ENCODE results near the gene ARAP3. TPM values are rescaled to one million over a fixed set of nuclear protein-coding genes. Genes with fewer than 3 reads are reported as not detected.

Gene ARAP3
- total RNA-seq, 1 donor from 2014 or later, result 6.2 TPM

DNA sequence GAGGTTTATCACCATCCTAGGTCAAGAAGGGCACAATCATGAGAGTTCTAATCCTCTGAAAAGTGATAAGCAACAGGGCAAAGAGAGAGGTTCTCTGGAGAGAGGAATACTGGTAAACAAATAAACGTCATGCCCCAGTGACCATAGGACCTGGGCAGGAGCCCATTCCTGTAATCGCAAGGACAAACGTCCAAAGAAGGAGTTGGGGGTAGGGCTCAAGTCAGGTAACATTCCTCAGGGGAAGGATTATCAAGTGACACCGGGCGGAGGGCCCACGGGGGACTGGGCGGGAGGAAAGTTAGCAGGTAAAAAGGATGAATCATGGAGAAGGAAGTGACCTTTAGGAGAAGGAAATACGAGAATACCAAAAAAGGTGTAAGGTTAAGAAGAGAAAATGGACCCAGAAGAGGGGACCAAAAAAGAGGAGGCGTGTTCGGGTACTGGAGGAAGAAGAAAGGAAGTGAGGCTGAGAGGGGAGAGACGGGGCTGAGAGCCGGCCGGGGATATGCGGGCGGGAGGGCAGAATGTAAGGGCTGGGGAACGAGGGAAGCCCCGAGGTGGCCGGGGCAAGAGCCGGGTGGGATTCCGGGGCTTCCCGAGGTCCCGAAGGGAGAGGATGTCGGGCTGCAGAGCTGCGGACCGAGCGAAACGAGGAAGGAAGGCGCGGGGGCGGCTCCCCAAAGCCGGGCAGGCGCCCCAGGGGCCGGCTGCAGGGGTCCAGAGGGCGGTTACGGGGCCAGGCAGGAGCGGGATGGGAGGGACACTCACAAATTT is 63.8 kb downstream of the ARAP3 start:
- Mint-ChIP-seq H3K4me3 (ENCODE audit: low read depth) (peak overlapping the region; percentile 99), H3K4me1 (ENCODE audit: low read depth) (peaks cover 30% of the 10 kb centered on the region), H3K27me3 (no peaks in the 10 kb centered on the region), H3K36me3 (ENCODE audit: insufficient read depth) (peaks cover 3% of the 10 kb centered on the region), H3K27ac (peak overlapping the region; percentile 98), H3K9me3 (ENCODE audit: low read depth) (no peaks in the 10 kb centered on the region)
- DNase-seq (ENCODE audit: low spot score, unreplicated experiment), result peak; percentile 39
- TF ChIP-seq, protein P1, sequence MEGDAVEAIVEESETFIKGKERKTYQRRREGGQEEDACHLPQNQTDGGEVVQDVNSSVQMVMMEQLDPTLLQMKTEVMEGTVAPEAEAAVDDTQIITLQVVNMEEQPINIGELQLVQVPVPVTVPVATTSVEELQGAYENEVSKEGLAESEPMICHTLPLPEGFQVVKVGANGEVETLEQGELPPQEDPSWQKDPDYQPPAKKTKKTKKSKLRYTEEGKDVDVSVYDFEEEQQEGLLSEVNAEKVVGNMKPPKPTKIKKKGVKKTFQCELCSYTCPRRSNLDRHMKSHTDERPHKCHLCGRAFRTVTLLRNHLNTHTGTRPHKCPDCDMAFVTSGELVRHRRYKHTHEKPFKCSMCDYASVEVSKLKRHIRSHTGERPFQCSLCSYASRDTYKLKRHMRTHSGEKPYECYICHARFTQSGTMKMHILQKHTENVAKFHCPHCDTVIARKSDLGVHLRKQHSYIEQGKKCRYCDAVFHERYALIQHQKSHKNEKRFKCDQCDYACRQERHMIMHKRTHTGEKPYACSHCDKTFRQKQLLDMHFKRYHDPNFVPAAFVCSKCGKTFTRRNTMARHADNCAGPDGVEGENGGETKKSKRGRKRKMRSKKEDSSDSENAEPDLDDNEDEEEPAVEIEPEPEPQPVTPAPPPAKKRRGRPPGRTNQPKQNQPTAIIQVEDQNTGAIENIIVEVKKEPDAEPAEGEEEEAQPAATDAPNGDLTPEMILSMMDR (IDR thresholded peaks at IDR 0.05; ENCODE audit: unreplicated experiment), result no peak

DNA sequence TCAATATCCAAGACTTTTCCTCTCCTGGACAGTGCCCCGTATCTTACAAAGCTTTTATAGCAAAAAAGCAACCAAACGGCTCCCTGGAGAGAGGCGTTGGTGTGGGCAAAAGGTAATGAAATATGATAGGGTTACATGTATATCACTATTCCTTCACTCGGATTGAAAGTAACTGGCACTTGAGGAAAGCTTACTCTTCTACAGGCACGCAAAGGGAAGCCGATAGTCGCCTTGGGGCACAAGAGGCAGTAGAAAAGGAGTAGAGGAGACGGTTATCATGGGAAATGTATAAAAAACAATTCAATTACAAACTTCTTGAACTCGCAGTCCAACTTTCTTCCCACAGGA is 64.4 kb downstream of the ARAP3 start:
- Mint-ChIP-seq H3K9me3 (ENCODE audit: low read depth) (no peaks in the 10 kb centered on the region), H3K27ac (peak overlapping the region; percentile 98), H3K27me3 (no peaks in the 10 kb centered on the region), H3K36me3 (ENCODE audit: insufficient read depth) (peaks cover 3% of the 10 kb centered on the region), H3K4me3 (ENCODE audit: low read depth) (peak overlapping the region; percentile 99), H3K4me1 (ENCODE audit: low read depth) (peaks cover 34% of the 10 kb centered on the region)
- DNase-seq (ENCODE audit: low spot score, unreplicated experiment), result no peak
- TF ChIP-seq, protein P1 (IDR thresholded peaks at IDR 0.05; ENCODE audit: unreplicated experiment), result no peak

DNA sequence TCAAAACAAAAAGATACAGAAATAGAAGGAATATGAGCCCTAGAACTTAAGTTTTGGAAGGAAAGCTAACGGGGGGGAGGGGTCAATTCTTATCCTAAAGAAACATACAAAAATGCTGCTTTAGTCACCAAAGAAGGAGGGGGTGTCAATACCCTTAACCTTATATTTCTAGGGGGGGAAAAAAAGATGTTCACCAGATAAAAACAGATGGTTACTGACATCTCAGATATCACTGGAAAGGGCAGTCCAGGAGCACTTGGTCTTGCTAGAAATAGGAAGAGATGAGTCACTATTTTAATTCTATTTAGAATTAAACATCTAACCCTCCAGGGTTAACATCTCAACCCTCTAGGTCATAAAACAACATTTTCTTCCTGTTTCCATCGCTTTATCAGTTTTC is 64.9 kb downstream of the ARAP3 start:
- Mint-ChIP-seq H3K36me3 (ENCODE audit: insufficient read depth) (peaks cover 3% of the 10 kb centered on the region), H3K27me3 (no peaks in the 10 kb centered on the region), H3K27ac (peak overlapping the region; percentile 98), H3K4me1 (ENCODE audit: low read depth) (peaks cover 34% of the 10 kb centered on the region), H3K4me3 (ENCODE audit: low read depth) (peak overlapping the region; percentile 99), H3K9me3 (ENCODE audit: low read depth) (no peaks in the 10 kb centered on the region)
- DNase-seq (ENCODE audit: low spot score, unreplicated experiment), result no peak
- TF ChIP-seq, protein P1 (IDR thresholded peaks at IDR 0.05; ENCODE audit: unreplicated experiment), result no peak

DNA sequence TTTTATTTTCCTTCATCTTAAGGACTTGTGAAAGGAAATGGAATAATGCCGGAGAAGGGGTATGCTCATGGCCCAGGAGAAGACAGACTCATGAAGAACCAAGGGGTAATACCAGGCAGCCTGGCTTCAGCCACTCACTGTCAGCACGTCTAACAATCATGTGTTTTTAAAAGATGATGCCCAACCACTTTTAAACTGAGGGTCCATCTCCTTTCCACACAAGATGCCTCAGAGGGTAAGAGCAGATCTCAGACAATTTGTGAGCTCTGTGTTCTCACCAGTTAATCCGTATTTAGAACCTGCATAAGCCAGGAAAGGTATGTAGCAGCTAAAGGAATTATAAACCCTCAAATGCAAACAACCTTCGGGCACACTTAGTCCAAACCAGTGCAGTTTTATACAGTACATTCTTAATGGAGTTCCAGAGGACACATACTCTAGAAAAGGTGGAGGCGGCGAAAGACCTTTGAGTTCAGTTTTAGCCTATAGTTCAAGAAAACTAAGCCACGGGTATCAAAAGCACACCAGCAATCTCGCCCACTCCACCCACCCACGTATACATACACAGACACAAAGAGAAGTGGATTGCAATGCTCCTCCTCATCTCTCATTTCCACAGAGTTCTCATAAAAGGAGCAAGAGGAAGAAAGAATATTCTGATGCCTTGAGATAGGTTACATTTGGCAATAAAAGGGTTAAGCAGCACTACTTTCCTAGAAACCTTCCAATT is 65.9 kb downstream of the ARAP3 start:
- peak overlapping the region; percentile 89 for H3K27ac Mint-ChIP-seq
- DNase-seq (ENCODE audit: low spot score, unreplicated experiment), result no peak
- TF ChIP-seq, protein P1 (IDR thresholded peaks at IDR 0.05; ENCODE audit: unreplicated experiment), result no peak
- no peaks in the 10 kb centered on the region for H3K27me3 Mint-ChIP-seq
- no peaks in the 10 kb centered on the region for H3K9me3 Mint-ChIP-seq (ENCODE audit: low read depth)
- H3K4me3 Mint-ChIP-seq (ENCODE audit: low read depth), result peak overlapping the region; percentile 99
- peaks cover 34% of the 10 kb centered on the region for H3K4me1 Mint-ChIP-seq (ENCODE audit: low read depth)
- H3K36me3 Mint-ChIP-seq (ENCODE audit: insufficient read depth), result peaks cover 2% of the 10 kb centered on the region

DNA sequence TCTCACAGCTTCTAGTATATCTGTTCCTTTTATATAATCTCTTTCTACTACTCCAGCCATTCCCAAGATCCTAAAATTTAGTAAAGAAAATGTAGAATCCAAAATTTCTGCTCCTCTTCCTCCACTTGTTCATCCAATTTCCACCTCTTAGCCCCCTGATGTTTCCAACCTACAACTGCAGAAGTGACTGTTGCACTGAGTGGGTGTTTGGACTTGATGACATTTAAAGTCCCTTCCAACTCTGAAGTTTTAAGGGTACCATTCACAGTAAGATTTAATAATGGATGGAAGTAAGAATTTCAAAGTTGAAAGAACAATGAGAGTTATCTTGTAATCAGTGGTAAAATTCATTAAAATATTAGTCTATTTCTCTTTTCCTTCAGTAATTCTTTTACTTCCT is 68.7 kb downstream of the ARAP3 start:
- no peak overlapping the region for H3K27ac Mint-ChIP-seq
- no peak overlapping the region for H3K4me3 Mint-ChIP-seq (ENCODE audit: low read depth)
- H3K4me1 Mint-ChIP-seq (ENCODE audit: low read depth), result peaks cover 44% of the 10 kb centered on the region
- no peaks in the 10 kb centered on the region for H3K27me3 Mint-ChIP-seq
- no peaks in the 10 kb centered on the region for H3K9me3 Mint-ChIP-seq (ENCODE audit: low read depth)
- H3K36me3 Mint-ChIP-seq (ENCODE audit: insufficient read depth), result peaks cover 2% of the 10 kb centered on the region
- no peak for DNase-seq (ENCODE audit: low spot score, unreplicated experiment)
- TF ChIP-seq, protein P1 (IDR thresholded peaks at IDR 0.05; ENCODE audit: unreplicated experiment), result no peak

Measured in progenitor cell of endocrine pancreas (in vitro differentiated cells).